ENCODE measurements around the gene IGSF1. TPM values are rescaled to one million over a fixed set of nuclear protein-coding genes. Genes with fewer than 3 reads are reported as not detected.

The IGSF1 gene
- total RNA-seq, 4 donors from 2014 or later = 1.1 to 21.6 (median 9.3) TPM

DNA sequence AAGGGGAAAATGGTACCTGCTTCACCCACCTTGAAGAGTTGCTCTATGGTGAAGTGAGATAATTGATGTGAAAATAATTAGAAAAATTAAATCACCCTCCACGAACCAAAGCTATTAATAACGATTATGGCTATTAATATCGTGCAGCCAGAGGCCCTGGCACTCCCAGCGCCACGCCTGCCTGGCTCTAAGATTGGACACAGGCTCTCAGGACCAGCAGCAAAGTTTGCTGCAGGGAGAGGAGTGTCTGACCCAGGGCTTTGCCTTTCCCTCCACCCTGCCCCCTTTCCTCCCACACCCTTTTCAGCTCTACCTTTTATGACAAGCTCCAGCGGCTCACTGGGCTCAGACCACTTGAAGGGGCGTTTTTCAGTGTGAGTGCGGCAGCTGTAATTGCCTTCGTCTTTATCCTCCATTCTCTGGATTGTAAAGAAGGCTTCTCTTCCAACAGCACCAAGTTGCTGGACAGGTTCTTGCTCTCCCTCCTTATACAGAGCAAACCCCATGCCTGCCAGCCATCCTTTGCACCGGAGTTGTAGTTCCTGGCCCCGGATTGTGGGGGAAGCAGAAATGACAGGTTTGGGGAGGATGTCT lies 11.5 kb downstream of the IGSF1 start:
- Histone ChIP-seq H3K4me3 (replicated peaks in 1 of 3) (no peak overlapping the region), H3K4me1 (no peaks in the 10 kb centered on the region), H3K27ac (no peak overlapping the region), H3K36me3 (no peaks in the 10 kb centered on the region), H3K9me3 (no peaks in the 10 kb centered on the region), H3K27me3 (no peaks in the 10 kb centered on the region)
- peak; percentile 42 for DNase-seq
- 19 to 25% methylated on average over 7 to 11 of the region's 11 CpGs for WGBS, 2 donors
- intact Hi-C loops (cut with DNase I) = no loop called here
- no peak for TF ChIP-seq CTCF (IDR thresholded peaks at IDR 0.05)
- no peak for TF ChIP-seq POLR2A (IDR thresholded peaks at IDR 0.05)

- intact Hi-C loops (cut with DNase I) = no loop called here
- WGBS, 2 donors = 96 to 98% methylated on average over 5 of the region's 5 CpGs
- no peaks in the 10 kb centered on the region for H3K4me1 ChIP-seq
- TF ChIP-seq CTCF (IDR thresholded peaks at IDR 0.05) = no peak
- TF ChIP-seq POLR2A (IDR thresholded peaks at IDR 0.05) = no peak
- no peak overlapping the region for H3K4me3 ChIP-seq (replicated peaks in 1 of 3)
- H3K9me3 ChIP-seq = no peaks in the 10 kb centered on the region
- H3K36me3 ChIP-seq = no peaks in the 10 kb centered on the region
- DNase-seq = no peak
- H3K27ac ChIP-seq = no peak overlapping the region
- H3K27me3 ChIP-seq = no peaks in the 10 kb centered on the region
These were observed 16.1 kb downstream of the IGSF1 start for GRCh38 chrX:131273011-131273410.

GRCh38 chrX:131271826-131272225 lies 17.3 kb downstream of the IGSF1 start:
- no peaks in the 10 kb centered on the region for H3K36me3 ChIP-seq
- TF ChIP-seq CTCF (IDR thresholded peaks at IDR 0.05) (no peak), POLR2A (IDR thresholded peaks at IDR 0.05) (no peak)
- H3K27me3 ChIP-seq = no peaks in the 10 kb centered on the region
- intact Hi-C loops (cut with DNase I) = no loop called here
- H3K27ac ChIP-seq = no peak overlapping the region
- H3K9me3 ChIP-seq = no peaks in the 10 kb centered on the region
- no peaks in the 10 kb centered on the region for H3K4me1 ChIP-seq
- H3K4me3 ChIP-seq (replicated peaks in 1 of 3) = no peak overlapping the region
- WGBS, 2 donors = 47 to 62% methylated on average over 3 of the region's 3 CpGs
- DNase-seq = no peak

DNA sequence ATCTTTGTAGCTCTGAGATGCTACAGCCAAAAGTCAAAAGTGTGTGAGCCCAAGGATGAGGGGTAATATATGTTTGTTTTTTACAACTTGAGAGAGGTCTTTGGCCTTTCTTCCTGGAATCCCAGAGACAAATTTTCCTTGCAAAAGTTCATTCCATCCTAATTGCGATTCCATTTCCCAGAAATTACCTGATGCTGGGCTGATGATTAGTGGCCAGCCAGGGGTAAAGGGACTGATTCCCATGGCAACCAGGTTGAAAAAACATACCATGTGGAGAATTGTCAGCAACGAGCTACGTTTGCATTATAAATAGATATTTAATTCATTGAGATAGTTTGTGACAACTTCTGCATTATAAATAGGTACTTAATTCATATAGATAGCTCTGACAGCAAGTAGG lies 17.8 kb downstream of the IGSF1 start:
- Histone ChIP-seq H3K4me3 (replicated peaks in 1 of 3) (no peak overlapping the region), H3K4me1 (no peaks in the 10 kb centered on the region), H3K36me3 (no peaks in the 10 kb centered on the region), H3K9me3 (no peaks in the 10 kb centered on the region), H3K27me3 (no peaks in the 10 kb centered on the region), H3K27ac (no peak overlapping the region)
- 26 to 28% methylated on average over 3 of the region's 3 CpGs for WGBS, 2 donors
- intact Hi-C loops (cut with DNase I) = no loop called here
- DNase-seq = no peak
- TF ChIP-seq POLR2A (IDR thresholded peaks at IDR 0.05) (no peak), CTCF (IDR thresholded peaks at IDR 0.05) (no peak)

DNA sequence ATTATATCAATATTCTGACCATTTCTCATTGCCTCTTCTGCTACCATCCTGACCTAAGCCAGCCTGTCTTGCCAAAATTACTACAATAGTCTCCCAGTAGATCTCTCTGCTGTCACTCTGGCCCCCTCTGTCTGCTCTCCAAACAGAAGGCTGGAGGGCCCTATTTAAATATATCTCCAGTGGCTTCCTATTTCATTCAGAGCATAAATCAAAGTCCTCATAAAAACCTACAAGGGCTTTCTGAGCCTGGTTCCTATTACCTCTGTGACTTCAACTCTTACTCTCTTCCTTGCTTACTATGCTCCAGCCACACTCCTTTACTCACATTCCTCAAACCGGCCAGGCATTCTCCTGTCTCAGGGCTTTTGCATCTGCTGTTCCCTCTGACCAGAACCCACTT lies 19.0 kb downstream of the IGSF1 start:
- Histone ChIP-seq H3K36me3 (no peaks in the 10 kb centered on the region), H3K4me3 (replicated peaks in 1 of 3) (no peak overlapping the region), H3K9me3 (no peaks in the 10 kb centered on the region), H3K27me3 (no peaks in the 10 kb centered on the region), H3K27ac (no peak overlapping the region), H3K4me1 (no peaks in the 10 kb centered on the region)
- WGBS, 2 donors = 0 to 74% methylated on average over 1 of the region's 1 CpG
- intact Hi-C loops (cut with DNase I) = no loop called here
- no peak for DNase-seq
- TF ChIP-seq CTCF (IDR thresholded peaks at IDR 0.05) = no peak
- no peak for TF ChIP-seq POLR2A (IDR thresholded peaks at IDR 0.05)

Measured in thyroid gland (tissue), 4 donors.